ENCODE data around the gene KRTAP10-2. TPM values are rescaled to one million over a fixed set of nuclear protein-coding genes. Genes with fewer than 3 reads are reported as not detected.
"Not testable (repeated sequence)": the region's sequence is repeated elsewhere in the genome, so short reads cannot be mapped to it uniquely, and the experiment has no call there.

The KRTAP10-2 gene
- total and polyA plus RNA-seq, 2 donors (not counting 1 experiment from before 2014, with no cell fraction given): not detected

GRCh38 chr21:44592446-44593311, 41.4 kb upstream of the KRTAP10-2 start, which contains the start of gene KRTAP10-6:
TSS of gene KRTAP10-6 (minus strand) at chr21:44592505. CDS start at chr21:44592484, 21 bp downstream.
- DNase-seq (ENCODE audit: low read depth in 2 of 2): no peak
- no peaks in the 10 kb centered on the region for H4K20me1 ChIP-seq (ENCODE audit: control insufficient read depth, extremely low read depth, insufficient read depth, low read length)
- H3K36me3 ChIP-seq (ENCODE audit: control insufficient read depth, insufficient read depth, low read length): no peaks in the 10 kb centered on the region
- no peak within 1 kb of the TSS for H3K4me2 ChIP-seq (ENCODE audit: extremely low read depth, insufficient read depth, low read length)
- no peaks in the 10 kb centered on the region for H3K79me2 ChIP-seq (ENCODE audit: control insufficient read depth, insufficient read depth, low read length)
- TF ChIP-seq, protein P1, sequence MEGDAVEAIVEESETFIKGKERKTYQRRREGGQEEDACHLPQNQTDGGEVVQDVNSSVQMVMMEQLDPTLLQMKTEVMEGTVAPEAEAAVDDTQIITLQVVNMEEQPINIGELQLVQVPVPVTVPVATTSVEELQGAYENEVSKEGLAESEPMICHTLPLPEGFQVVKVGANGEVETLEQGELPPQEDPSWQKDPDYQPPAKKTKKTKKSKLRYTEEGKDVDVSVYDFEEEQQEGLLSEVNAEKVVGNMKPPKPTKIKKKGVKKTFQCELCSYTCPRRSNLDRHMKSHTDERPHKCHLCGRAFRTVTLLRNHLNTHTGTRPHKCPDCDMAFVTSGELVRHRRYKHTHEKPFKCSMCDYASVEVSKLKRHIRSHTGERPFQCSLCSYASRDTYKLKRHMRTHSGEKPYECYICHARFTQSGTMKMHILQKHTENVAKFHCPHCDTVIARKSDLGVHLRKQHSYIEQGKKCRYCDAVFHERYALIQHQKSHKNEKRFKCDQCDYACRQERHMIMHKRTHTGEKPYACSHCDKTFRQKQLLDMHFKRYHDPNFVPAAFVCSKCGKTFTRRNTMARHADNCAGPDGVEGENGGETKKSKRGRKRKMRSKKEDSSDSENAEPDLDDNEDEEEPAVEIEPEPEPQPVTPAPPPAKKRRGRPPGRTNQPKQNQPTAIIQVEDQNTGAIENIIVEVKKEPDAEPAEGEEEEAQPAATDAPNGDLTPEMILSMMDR (conservative IDR thresholded peaks at IDR 0.05 in 1 of 2, IDR thresholded peaks at IDR 0.05 in 1 of 2; ENCODE audit: low read depth in 1 of 2, low read length in 2 of 2): no peak
- no peak for TF ChIP-seq EZH2 (IDR thresholded peaks at IDR 0.05; ENCODE audit: low read length, missing control alignments)
- H2AFZ ChIP-seq (ENCODE audit: low read length): no peak within 1 kb of the TSS
- H3K4me3 ChIP-seq (replicated peaks in 1 of 4; ENCODE audit: control extremely low read depth in 1 of 4, insufficient read depth in 1 of 4, low read depth in 3 of 4, low read length in 4 of 4): no peak within 1 kb of the TSS
- no peak within 1 kb of the TSS for H3K27ac ChIP-seq (ENCODE audit: insufficient read depth, low read length)
- no peaks in the 10 kb centered on the region for H3K9me3 ChIP-seq (ENCODE audit: control insufficient read depth, insufficient read depth, low read depth, low read length)
- H3K27me3 ChIP-seq (ENCODE audit: control insufficient read depth, insufficient read depth, low read length): peaks cover 4% of the 10 kb centered on the region
- H3K9ac ChIP-seq (ENCODE audit: insufficient read depth, low read length): no peak within 1 kb of the TSS
- no peaks in the 10 kb centered on the region for H3K4me1 ChIP-seq (ENCODE audit: control insufficient read depth, extremely low read depth, insufficient read depth, low read length)

- not testable (repeated sequence) for DNase-seq (ENCODE audit: low read depth in 2 of 2); H4K20me1 ChIP-seq (ENCODE audit: control insufficient read depth, extremely low read depth, insufficient read depth, low read length); H3K27ac ChIP-seq (ENCODE audit: insufficient read depth, low read length); H3K4me2 ChIP-seq (ENCODE audit: extremely low read depth, insufficient read depth, low read length); H3K4me1 ChIP-seq (ENCODE audit: control insufficient read depth, extremely low read depth, insufficient read depth, low read length); H3K79me2 ChIP-seq (ENCODE audit: control insufficient read depth, insufficient read depth, low read length); H3K9me3 ChIP-seq (ENCODE audit: control insufficient read depth, insufficient read depth, low read depth, low read length); H3K9ac ChIP-seq (ENCODE audit: insufficient read depth, low read length); H3K4me3 ChIP-seq (replicated peaks in 1 of 4; ENCODE audit: control extremely low read depth in 1 of 4, insufficient read depth in 1 of 4, low read depth in 3 of 4, low read length in 4 of 4); H3K27me3 ChIP-seq (ENCODE audit: control insufficient read depth, insufficient read depth, low read length); H2AFZ ChIP-seq (ENCODE audit: low read length); H3K36me3 ChIP-seq (ENCODE audit: control insufficient read depth, insufficient read depth, low read length)
These were observed 40.5 kb upstream of the KRTAP10-2 start for GRCh38 chr21:44591801-44592130.

DNA sequence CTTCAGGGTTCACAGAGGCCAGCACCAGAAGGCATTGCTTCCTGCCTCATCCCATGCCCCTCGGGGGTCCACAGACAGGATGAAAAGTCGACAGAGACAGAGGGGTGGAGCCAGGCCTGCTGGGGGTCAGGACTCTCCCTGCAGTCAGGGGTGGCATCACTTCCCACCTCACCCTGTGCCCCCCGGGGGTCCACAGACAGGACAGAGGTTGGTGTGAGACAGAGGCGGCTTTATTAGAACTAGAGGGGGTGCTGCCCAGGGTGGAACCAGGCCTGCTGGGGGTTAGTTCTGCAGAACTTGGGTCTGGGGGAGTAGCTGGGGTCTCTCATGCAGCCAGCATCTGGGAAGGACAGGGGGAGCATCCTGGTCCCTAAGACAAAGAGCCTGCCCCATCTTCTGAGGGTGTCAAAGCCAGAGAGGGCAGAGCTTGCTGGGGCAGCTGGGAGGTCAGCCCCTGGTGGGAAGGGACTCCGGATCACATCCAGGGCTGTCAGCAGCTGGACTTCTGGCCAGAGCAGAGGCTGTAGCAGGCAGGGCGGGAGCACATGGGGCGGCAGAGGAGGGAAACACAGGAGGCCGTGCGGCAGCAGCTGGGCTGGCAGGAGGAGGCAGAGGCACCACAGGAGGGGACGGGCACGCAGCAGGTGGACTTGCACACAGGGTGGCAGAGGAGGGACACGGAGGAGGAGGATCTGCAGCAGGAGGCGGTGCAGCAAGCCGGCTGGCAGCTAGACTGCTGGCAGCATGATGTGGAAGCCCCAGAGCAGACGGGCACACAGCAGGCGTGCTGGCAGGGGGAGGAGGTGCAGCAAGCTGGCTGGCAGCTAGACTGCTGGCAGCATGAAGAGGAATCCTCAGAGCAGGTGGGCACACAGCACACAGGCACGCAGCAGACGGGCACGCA, 39.8 kb upstream of the KRTAP10-2 start:
- H3K27ac ChIP-seq (ENCODE audit: insufficient read depth, low read length); DNase-seq (ENCODE audit: low read depth in 2 of 2); H4K20me1 ChIP-seq (ENCODE audit: control insufficient read depth, extremely low read depth, insufficient read depth, low read length); H3K36me3 ChIP-seq (ENCODE audit: control insufficient read depth, insufficient read depth, low read length); H2AFZ ChIP-seq (ENCODE audit: low read length); H3K4me1 ChIP-seq (ENCODE audit: control insufficient read depth, extremely low read depth, insufficient read depth, low read length); H3K27me3 ChIP-seq (ENCODE audit: control insufficient read depth, insufficient read depth, low read length); H3K9ac ChIP-seq (ENCODE audit: insufficient read depth, low read length); H3K9me3 ChIP-seq (ENCODE audit: control insufficient read depth, insufficient read depth, low read depth, low read length); H3K4me2 ChIP-seq (ENCODE audit: extremely low read depth, insufficient read depth, low read length); H3K79me2 ChIP-seq (ENCODE audit: control insufficient read depth, insufficient read depth, low read length); H3K4me3 ChIP-seq (replicated peaks in 1 of 4; ENCODE audit: control extremely low read depth in 1 of 4, insufficient read depth in 1 of 4, low read depth in 3 of 4, low read length in 4 of 4): not testable (repeated sequence)

Data from fibroblast of lung (primary cell).